Osteoblast (primary cell): ENCODE results near the gene CCDC142. TPM values are rescaled to one million over a fixed set of nuclear protein-coding genes. Genes with fewer than 3 reads are reported as not detected.

Source experiments
- DNase-seq: peaks from one replicate; pipeline ENCODE4 v3.0.0; 2011; ENCODE audit warnings: low spot score, mixed read lengths; ENCODE audit not compliant: insufficient read length; ENCODE audit errors: missing footprints
- H2AFZ ChIP-seq: 2 replicates; pipeline ENCODE4 v1.6.0; 2011; ENCODE audit warnings: mild to moderate bottlenecking, low read length
- H3K27ac ChIP-seq: 2 replicates; pipeline ENCODE4 v1.5.1; 2011; ENCODE audit warnings: mild to moderate bottlenecking, low read depth, low read length, moderate library complexity
- H3K27me3 ChIP-seq: 2 replicates; pipeline ENCODE4 v1.6.0; 2012; ENCODE audit warnings: mild to moderate bottlenecking, control low read depth, inconsistent platforms, low read length, moderate library complexity; ENCODE audit not compliant: insufficient read depth
- H3K36me3 ChIP-seq: 2 replicates; pipeline ENCODE4 v1.5.1; 2011; ENCODE audit warnings: mild to moderate bottlenecking, low read length, control low read depth, moderate library complexity; ENCODE audit not compliant: insufficient read depth
- H3K4me1 ChIP-seq: 2 replicates; pipeline ENCODE4 v1.5.1; 2011; ENCODE audit warnings: mild to moderate bottlenecking, low read length, control low read depth, moderate library complexity; ENCODE audit not compliant: insufficient read depth
- H3K4me2 ChIP-seq: 2 replicates; pipeline ENCODE4 v1.6.0; 2011; ENCODE audit warnings: mild to moderate bottlenecking, low read length; ENCODE audit not compliant: insufficient read depth
- H3K4me3 ChIP-seq: fragments of 200-600 bp; sonication (generic); 3 replicates; pipeline ENCODE4 v1.5.1; 2012; ENCODE audit warnings: mild to moderate bottlenecking, low read length, inconsistent platforms; ENCODE audit not compliant: insufficient read depth
- H3K79me2 ChIP-seq: 2 replicates; pipeline ENCODE4 v1.6.0; 2012; ENCODE audit warnings: mild to moderate bottlenecking, low read length, control low read depth, inconsistent platforms; ENCODE audit not compliant: insufficient read depth
- H3K9me3 ChIP-seq: 2 replicates; pipeline ENCODE4 v1.5.1; 2011; ENCODE audit warnings: low read depth, low read length, control low read depth
- H4K20me1 ChIP-seq: 2 replicates; pipeline ENCODE4 v1.6.0; 2012; ENCODE audit warnings: mild to moderate bottlenecking, low read length, control low read depth; ENCODE audit not compliant: insufficient read depth
- CTCF ChIP-seq: IDR thresholded peaks from 2 replicates; pipeline ENCODE4 v1.5.1; 2011; ENCODE audit warnings: mild to moderate bottlenecking, low read depth, low read length, moderate library complexity; ENCODE audit errors: extremely low read depth
- total RNA-seq: library from RNA; depleted of rRNA; stranded (reverse); fragments of >200 nt; gene quantifications from 2 replicates; pipeline ENCODE4 v1.2.3, GENCODE V29; 2012

CCDC142 gene
- total RNA-seq, 1 donor, result 32.6 TPM

- H3K4me2 ChIP-seq, result peak overlapping the region; percentile 94
- H4K20me1 ChIP-seq, result no peaks in the 10 kb centered on the region
- peak overlapping the region; percentile 99 for H2AFZ ChIP-seq
- no peaks in the 10 kb centered on the region for H3K27me3 ChIP-seq
- peaks cover 65% of the 10 kb centered on the region for H3K79me2 ChIP-seq
- H3K4me3 ChIP-seq, result peak overlapping the region; percentile 95
- no peaks in the 10 kb centered on the region for H3K9me3 ChIP-seq
- H3K4me1 ChIP-seq, result peaks cover 18% of the 10 kb centered on the region
- peaks cover 33% of the 10 kb centered on the region for H3K36me3 ChIP-seq
- no peak for TF ChIP-seq CTCF
- DNase-seq, result peak; percentile 88
- peak overlapping the region; percentile 77 for H3K27ac ChIP-seq
These were observed 617 bp downstream of the CCDC142 start for GRCh38 chr2:74481961-74482800.

GRCh38 chr2:74481431-74481830 lies 1.4 kb downstream of the CCDC142 start:
- Histone ChIP-seq H3K27ac (peak overlapping the region; percentile 77), H3K4me1 (peaks cover 18% of the 10 kb centered on the region)

GRCh38 chr2:74474899-74475298 lies 7.9 kb downstream of the CCDC142 start:
- TF ChIP-seq CTCF, result peak; percentile 41
- Histone ChIP-seq H3K36me3 (peaks cover 24% of the 10 kb centered on the region), H3K4me3 (no peak overlapping the region), H2AFZ (no peak overlapping the region), H3K27me3 (no peaks in the 10 kb centered on the region), H3K27ac (no peak overlapping the region), H3K4me1 (peaks cover 14% of the 10 kb centered on the region), H3K9me3 (no peaks in the 10 kb centered on the region), H4K20me1 (no peaks in the 10 kb centered on the region), H3K79me2 (peaks cover 7% of the 10 kb centered on the region), H3K4me2 (no peak overlapping the region)
- peak; percentile 65 for DNase-seq

More at GRCh38 chr2:74481431-74481830, 1.4 kb downstream of the CCDC142 start:
- Histone ChIP-seq H3K4me3 (peak overlapping the region; percentile 95), H3K36me3 (peaks cover 33% of the 10 kb centered on the region), H2AFZ (peak overlapping the region; percentile 99), H3K79me2 (peaks cover 62% of the 10 kb centered on the region), H3K27me3 (no peaks in the 10 kb centered on the region), H3K4me2 (peak overlapping the region; percentile 94), H4K20me1 (no peaks in the 10 kb centered on the region), H3K9me3 (no peaks in the 10 kb centered on the region)
- TF ChIP-seq CTCF, result no peak
- DNase-seq, result peak; percentile 56

GRCh38 chr2:74474481-74474880 lies 8.3 kb downstream of the CCDC142 start:
- no peak overlapping the region for H3K4me3 ChIP-seq
- peaks cover 20% of the 10 kb centered on the region for H3K36me3 ChIP-seq
- H3K27me3 ChIP-seq, result no peaks in the 10 kb centered on the region
- H3K4me2 ChIP-seq, result no peak overlapping the region
- TF ChIP-seq CTCF, result no peak
- H3K4me1 ChIP-seq, result peaks cover 14% of the 10 kb centered on the region
- no peaks in the 10 kb centered on the region for H4K20me1 ChIP-seq
- H3K27ac ChIP-seq, result no peak overlapping the region
- H2AFZ ChIP-seq, result no peak overlapping the region
- no peaks in the 10 kb centered on the region for H3K9me3 ChIP-seq
- H3K79me2 ChIP-seq, result peaks cover 3% of the 10 kb centered on the region
- no peak for DNase-seq
